Ramos (cell line): ENCODE measurements around the gene PPP2R5B.

Experiments
- in situ Hi-C: fragments of 300-500 bp; cut with MboI; formaldehyde crosslinking; loops from one replicate; pipeline ENCODE4 v1.14.3; 2022; ENCODE audit warnings: low sequenced_read_pairs; ENCODE audit not compliant: unreplicated experiment

PPP2R5B gene

GRCh38 chr11:64924910-64925284 is 408 bp downstream of the PPP2R5B start:
- in situ Hi-C loops = no loop called here

DNA sequence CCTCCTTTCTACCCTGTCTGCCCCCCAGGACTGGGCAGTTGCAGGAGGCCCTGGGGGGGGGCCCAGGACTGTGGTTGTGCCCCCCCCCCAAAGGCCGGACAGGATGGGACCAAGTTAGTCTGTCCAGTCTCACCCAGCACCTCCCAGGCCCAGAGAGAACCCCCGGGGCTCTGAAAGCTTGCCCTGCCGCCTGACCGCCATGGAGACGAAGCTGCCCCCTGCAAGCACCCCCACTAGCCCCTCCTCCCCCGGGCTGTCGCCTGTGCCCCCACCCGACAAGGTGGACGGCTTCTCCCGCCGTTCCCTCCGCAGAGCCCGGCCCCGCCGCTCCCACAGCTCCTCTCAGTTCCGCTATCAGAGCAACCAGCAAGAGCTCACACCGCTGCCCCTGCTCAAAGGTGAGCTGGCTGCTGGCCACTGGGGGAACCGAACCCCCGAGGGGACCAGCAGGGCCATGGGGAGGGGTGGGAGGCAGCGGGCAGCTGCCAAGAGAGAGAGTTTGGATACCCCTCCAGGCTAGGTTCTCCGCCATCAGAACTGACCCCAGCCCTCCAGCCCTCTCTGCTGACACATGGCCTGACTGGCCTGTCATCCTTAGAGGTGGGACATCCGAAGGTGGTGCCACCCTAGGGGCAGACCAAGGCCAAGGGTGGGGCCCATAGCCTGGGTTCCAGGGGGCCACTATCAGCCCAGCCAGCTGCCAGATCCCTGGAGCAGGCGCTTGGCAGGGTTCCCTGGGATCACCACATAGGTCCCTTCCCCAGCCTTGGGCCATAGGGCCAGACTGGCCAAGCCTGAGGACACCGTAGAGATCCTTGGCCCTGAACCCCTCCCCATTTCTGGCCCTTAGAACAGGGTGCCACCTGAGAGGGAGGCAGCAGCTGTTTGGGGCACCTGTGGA is 1.3 kb downstream of the PPP2R5B start:
- in situ Hi-C loops = no loop called here

- in situ Hi-C loops = no loop called here
Measured at GRCh38 chr11:64926689-64927088, 2.2 kb downstream of the PPP2R5B start.

- in situ Hi-C loops = no loop called here
Measured at GRCh38 chr11:64928957-64929356, 4.5 kb downstream of the PPP2R5B start.

GRCh38 chr11:64929625-64930024 is 5.1 kb downstream of the PPP2R5B start:
- in situ Hi-C loops = no loop called here

GRCh38 chr11:64930340-64930739 is 5.9 kb downstream of the PPP2R5B start:
- in situ Hi-C loops = no loop called here

GRCh38 chr11:64931290-64931689 is 6.8 kb downstream of the PPP2R5B start:
- in situ Hi-C loops = no loop called here

DNA sequence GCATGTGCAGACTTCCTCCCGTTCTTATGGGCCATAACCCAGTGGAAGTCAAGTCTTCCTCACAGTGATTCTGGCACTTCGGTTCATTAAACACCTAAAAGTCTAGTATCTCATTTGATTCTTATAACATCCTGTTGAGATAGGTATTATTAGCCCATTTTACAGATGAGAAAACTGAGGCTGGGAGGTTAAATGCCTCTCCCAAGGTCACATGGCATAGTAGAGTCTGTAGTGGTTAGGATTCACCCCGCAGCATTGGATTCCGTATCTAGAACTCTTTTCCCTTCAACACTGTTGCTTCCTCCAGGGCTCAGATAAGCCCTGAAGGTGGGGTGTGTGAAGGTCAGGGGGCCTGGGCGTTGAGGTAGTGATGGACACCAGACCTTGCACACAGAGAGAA is 7.8 kb downstream of the PPP2R5B start:
- in situ Hi-C loops = no loop called here

DNA sequence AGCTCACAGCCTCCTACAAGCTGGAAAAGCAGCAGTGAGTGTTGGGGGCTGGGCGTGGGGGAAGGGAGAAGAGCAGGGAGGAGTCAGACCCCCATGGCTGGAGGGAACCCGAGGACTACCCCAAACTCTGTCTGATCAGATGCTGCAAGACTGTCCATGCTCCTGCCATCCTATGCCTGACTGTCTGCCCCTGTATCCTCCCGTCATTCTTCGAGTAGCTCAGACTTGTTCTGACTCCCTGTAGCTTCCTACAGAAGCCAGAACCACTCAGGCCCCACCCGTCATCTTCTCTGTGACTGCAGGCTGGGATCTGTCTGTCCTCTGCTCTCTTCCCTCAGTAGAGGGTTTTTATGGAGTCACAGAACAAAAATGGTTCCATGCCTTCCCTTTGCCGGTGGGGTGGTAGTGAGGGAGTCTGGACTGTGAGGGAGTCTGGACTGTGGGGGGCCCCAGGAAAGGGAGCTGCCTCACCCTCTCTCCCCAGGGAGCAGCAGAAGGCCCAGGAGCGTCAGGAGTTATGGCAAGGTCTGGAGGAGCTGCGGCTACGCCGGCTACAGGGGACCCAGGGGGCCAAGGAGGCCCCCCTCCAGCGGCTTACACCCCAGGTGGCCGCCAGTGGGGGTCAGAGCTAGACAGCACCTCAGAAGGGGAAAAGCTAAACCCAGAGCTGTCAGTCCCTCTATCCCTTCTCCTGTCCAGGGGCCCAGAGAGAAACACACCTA is 8.9 kb downstream of the PPP2R5B start:
- in situ Hi-C loops = no loop called here

DNA sequence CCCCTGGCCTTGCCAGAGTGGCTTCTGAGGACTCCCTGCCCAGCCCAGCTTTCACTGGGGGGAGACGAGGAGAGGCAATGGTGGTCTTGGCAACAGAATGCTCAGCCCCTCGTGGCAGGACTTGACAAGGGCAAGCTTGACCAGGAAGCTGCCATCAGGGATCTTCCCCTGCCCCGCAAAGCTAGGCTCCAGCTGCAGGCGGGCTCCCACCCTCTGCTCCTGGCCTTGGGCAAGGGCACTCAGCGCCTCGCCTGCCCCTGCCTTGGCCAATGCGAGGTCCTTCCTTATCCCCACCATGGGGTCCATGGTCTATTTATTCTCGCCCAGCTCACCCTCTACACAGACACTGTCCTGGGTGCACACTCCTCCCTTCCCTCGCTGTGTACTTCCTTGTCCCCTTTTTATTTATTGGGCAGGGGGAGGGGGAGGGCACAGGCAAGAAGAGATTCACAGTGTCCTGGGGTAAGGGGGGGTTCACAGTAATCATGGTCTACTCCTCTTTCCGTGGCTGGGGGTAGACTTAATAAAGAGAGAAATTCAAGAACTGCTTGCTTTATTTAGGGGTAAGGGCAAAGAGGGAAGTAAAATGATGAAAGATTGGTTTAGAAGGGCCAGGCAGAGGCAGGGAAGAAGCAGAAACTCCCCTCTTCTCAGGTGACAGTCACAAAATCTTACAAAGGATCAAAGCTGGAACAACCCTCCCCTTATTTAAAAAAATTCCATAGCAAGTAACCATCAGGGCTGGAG is 9.6 kb downstream of the PPP2R5B start:
- in situ Hi-C loops = no loop called here

DNA sequence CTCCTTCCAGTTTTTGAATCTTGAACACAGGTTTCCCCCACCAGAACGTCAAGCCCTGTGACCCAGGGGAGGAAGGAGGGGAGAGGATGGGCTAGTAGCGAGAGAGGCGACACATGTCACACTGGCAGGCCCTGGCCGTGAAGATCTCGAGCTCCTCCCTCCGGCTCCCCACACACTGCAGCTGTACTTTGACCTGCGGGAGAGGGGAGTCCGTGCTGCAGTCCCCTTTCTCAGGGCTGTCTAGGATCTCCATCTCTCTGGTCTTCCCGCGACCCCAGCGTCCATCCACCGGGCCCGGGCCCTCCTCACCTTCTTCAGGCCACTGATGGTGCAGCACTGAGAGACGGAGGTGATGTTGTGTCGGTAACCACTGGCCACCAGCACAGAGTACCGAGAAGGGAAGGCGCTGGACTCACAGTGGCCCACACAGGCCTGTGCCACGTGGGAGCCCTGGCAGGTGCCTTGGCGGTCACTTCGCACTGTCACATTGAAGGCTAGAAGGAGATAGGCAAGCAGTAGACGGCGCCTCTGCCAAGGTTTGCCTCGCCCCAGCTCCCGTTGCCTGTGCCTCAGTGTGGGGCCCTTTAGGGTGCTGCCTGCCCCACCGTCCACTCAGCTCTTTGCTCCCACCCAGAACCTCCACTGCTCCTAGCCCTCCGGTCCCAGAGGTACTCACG is 10.3 kb downstream of the PPP2R5B start:
- in situ Hi-C loops = no loop called here

- in situ Hi-C loops = no loop called here
Measured at GRCh38 chr11:64935359-64936081, 11.0 kb downstream of the PPP2R5B start, which contains the start of gene GPHA2. Gene GPHA2, minus strand, starts transcription at chr11:64935893. Its CDS starts 433 bp downstream, at chr11:64935460.

DNA sequence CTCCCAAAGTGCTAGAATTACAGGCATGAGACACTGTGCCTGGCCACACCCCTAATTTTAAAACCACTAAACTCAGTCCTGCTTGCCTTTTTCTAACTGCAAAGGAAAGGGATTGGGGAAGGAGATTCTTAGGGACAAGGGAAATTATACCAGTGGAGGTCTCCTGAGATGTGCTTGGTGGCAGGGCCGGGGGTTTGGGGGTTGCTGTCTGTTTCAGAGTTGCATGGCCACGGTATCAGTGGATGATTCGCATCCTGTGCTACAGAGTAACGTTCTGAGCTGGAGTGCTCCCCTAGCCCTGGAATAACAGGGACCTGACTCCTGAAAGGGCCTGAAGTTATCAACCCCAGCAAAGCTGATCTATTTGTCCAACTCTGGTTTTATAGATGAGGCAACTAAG is 12.1 kb downstream of the PPP2R5B start:
- in situ Hi-C loops = no loop called here

DNA sequence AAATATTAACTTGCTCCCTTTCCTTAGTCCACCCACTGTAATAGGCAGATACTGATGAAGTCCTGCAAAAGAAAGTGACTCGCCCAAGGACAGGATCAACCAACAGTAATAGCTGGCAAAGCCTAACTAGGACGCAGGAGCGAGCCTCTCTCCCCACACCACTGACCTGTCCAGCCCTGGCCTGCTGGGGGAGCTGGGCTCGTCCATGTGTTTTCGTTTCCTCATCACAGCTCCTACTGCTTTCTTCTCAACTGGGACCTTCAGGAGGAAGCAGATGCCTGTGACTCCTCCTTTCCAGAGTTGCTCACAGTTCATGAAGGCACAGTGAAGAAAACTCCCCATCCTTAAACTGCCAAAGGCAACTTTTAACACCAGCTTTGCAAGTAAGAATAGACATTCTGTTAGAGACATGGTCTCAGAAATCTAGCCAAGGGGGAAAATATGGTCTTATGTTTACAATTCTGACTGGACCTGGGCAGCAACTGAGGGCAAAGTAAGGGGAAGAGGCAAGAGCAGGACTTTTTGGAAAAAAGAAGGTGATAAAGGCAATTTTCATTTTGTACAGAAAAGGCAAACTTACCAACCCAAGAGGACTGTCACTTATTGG is 22.8 kb downstream of the PPP2R5B start:
- in situ Hi-C loops = no loop called here

DNA sequence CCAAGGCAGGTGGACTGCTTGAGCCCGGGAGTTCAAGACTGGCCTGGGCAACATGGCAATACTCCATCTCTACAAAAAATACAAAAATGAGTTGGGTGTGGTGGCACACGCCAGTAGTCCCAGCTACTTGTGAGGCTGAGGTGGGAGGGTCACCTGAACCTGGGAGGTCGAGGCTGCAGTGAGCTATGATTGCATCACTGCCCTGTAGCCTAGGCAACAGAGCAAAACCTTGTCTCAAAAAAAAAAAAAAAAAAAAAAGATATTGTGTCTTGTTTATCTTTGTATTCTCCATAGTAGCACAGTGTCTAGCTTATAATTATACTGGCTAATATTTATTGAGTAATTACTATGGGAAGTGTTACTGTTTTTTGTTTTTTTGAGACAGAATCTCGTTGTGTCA is 27.0 kb downstream of the PPP2R5B start:
- in situ Hi-C loops = no loop called here

DNA sequence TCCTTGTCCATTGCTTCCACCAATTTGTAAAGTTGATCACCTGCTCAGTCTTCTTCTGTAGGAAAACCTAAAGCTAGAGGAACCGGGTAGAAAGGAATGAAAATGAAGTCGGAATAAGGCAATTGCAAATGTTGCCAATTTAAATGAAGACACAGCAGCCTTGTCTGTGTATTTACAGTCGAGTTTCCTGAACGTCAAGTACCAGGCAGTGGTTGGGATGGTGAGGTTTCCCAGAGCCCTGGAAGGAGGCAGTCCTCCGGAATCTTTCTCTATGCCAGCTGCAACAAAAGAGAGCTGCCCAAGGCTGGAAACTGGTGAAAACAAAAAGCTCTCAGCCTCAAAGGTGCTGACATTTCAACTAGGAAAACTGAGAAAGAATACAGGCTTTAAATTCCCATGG is 29.7 kb downstream of the PPP2R5B start:
- in situ Hi-C loops = no loop called here

DNA sequence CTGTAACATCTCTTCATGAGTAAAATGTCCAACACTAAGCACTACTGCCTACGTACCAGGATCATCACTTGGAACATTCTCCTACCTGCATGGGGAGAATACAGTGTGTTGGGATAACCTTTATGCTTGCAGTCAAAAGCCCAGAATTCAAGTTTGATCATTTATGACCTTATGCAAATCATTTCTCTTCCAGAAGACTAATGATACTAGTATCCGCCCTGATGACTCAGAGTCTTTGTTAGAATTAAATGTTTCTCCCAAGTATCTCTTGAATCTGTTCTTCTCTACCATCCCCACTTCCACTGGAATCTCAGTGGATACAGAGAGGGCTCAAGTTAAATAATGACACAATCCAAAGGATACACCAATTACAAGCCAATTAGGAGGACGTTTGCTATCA is 35.0 kb downstream of the PPP2R5B start:
- in situ Hi-C loops = no loop called here

GRCh38 chr11:64960719-64961118 is 36.2 kb downstream of the PPP2R5B start:
- in situ Hi-C loops = no loop called here

DNA sequence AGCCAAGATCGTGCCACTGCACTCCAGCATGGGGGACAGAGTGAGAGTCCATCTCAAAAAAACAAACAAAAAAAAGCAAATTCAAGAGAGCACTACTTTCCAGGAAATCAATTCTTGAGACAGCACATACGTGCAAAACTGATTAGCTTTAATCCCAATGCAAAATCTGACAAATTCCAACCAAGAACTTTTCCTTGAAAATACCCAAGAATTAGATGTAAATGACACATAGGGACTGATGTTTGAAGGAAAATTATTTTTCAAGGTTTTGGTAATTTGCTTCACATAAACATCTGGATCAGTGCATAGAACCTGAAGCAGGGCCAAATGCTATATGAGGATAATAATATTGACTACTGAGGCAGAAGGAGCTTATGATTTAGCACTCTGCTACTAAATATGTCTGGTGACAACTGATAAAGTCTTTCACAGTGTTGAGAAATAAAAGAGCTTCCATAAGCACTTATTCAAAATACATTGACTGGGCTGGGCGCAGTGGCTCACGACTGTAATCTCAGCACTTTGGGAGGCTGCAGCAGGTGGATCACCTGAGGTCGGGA is 38.7 kb downstream of the PPP2R5B start:
- in situ Hi-C loops = no loop called here
